NCI-H146 (cell line): ENCODE results near the gene PGBD5.

Experiments
- DNase-seq: peaks from one replicate; lab custom pipeline; 2025; lab: John Stamatoyannopoulos, UW

Gene PGBD5

DNA sequence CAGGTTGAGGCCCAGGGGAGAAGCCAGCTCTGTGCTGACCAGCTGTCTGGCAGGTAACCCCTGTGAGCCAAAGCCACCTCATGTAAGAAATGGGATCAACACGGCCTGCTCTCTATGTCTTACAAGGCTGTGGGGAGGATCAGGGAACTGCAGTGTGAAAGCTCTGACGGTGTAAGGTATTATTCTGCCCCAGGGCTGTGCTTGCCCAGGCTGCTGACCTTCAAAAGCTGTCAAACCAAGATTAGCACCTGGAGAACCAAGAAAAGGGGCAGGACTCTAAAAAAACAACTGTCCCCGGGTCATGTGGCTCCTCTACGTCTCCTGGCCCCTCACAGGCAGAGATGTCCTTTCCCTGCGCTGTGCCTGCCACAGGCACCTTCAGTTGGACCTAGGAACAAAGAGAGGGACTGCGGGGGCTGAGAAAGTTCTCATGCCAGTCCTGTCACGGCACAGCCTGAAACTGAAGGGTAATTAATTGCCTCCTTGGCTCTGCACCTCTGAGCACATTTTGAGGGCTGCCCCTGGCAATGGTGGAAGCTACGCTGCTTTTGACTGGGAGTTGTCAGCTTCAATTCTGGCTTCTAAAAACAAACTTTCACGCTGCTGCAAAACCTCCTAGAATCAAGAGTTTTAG is 77.6 kb downstream of the PGBD5 start:
- DNase-seq: no peak

GRCh38 chr1:230347896-230348295 is 78.2 kb downstream of the PGBD5 start:
- no peak for DNase-seq

GRCh38 chr1:230345139-230345885 is 80.8 kb downstream of the PGBD5 start:
- no peak for DNase-seq

GRCh38 chr1:230342699-230343098 is 83.4 kb downstream of the PGBD5 start:
- DNase-seq: no peak

GRCh38 chr1:230342019-230342418 is 84.1 kb downstream of the PGBD5 start:
- DNase-seq: no peak

- no peak for DNase-seq
Observed at GRCh38 chr1:230341162-230341546, 85.0 kb downstream of the PGBD5 start.

DNA sequence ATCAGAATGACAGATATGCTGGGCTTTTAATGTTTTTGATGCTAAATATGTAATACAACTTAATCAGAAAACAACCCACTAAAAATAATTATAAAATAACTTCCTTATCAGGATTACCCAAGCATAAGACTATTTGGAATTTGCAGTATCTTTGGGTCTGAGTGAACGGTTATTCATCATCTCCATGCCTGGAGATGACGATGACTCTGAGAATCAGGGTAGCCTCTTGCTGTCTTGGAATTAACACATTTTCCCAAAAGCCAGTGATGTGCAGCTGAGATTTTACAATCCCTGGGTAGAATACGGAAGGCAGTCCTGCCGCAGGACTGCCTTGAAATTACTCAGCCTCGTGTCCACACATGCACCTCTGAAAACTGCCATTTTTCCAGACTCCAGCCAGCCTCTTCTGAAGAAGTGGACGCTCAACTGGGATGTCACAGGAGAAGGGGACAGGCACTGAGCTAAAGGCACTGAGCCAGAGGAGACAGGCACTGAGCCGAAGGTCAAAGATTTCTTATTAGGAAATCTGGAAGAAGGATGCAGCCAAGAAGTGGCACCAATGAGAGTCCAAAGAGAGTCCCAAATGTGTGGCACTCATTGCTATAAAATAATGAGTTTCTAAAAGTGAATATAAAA is 85.5 kb downstream of the PGBD5 start:
- no peak for DNase-seq

GRCh38 chr1:230339033-230339432 is 87.1 kb downstream of the PGBD5 start:
- no peak for DNase-seq

DNA sequence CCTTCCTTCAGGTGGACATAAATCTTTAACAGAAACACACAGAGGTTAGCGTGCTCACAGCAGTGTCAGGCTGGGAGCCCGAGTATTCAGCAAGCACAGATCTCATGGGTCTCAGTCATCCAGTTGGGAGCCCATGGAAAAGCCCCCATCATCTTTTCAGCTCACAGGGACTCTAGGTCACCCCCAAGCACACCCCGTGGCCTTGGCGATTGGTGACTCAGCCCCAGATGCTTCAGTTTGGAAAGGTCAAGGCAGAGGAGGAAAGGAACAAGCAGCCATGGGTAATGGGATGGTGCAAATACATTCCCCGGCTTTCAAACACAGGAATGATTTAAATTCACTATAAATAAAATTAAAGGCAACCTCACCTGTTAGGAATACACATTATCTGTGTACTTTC is 88.9 kb downstream of the PGBD5 start:
- DNase-seq: no peak

- DNase-seq: no peak
Observed at GRCh38 chr1:230335861-230336522, 90.1 kb downstream of the PGBD5 start.

DNA sequence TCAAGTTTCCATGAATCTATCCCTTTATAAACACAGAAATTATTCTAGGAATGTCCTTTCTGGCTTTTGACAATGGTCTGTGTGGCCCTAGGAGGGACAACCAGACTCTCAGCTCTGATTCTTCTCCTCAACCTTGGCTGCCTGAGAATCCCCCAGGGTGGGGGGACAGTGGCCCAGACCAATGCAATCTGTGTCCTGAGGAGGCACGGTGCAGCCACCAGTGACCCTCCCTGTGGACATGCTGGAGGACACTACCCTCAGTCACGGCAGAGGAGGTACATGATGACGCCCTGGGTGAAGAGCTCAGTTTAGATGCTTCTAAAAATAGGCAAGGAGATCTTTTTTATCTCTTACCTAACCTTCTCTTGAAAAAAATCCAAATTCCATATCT is 91.7 kb downstream of the PGBD5 start:
- no peak for DNase-seq

DNA sequence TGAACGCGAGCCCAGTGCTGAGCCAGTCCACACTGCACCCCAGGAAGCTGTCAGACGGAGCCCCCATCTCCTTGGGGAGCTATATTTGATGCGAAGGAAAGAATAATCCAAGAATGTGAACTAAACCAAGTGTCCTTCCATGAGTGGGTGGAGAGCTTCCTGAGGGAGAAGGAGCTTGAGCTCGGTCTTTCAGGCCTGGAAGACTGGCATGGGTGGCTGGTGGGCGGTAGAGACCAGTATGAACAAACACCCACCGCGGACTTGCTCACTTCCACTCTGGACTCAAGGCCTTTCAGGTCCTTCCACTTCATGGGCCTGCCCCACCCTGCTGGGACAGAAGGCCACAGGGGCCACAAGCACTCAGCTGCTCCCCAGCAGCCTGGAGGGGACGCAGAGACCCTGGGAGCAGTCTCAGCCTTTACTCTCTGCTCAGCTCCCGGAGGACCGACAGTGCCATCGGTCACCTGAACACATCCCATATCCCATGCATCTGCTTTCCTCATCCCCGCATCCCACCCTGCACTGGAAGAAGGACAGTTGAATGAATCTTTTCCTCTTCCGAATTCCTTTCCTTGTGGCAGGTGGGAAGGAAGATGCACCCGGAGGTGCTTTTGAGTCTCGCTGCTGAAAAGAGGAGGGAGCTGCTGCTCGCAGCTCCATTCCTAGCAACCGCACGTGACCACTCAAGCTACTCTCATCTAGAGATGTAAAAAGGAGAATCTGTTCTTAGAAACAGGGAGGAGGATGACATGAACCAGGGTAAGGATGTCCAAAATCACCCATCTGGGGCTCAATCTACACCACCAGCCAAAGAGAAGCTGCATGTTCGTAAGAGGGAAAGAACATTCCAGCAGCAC is 92.3 kb downstream of the PGBD5 start:
- no peak for DNase-seq

DNA sequence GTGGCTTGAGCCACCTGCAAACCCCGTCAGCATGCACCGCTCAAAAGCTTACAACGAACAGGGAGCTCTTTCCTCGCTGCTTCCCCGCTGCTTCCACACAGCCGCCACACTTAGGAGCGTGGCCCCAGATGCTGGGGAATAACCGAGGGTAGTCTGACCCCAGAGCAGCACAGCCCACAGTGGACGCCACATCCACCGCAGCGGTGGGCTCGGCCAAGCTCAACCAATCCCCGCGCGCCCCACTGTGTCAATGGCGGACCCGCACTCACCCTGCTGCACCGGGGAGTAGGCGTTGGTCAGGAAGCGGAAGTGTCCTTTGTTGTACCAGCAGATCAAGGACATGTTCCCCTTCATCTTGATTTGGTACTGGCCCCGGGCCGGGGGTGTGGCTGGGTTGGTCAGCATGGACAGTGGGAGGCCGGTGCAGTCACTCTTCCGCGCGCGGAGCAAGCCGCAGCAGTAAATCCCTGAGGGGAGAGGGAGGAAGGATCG is 93.5 kb downstream of the PGBD5 start:
- DNase-seq: no peak

DNA sequence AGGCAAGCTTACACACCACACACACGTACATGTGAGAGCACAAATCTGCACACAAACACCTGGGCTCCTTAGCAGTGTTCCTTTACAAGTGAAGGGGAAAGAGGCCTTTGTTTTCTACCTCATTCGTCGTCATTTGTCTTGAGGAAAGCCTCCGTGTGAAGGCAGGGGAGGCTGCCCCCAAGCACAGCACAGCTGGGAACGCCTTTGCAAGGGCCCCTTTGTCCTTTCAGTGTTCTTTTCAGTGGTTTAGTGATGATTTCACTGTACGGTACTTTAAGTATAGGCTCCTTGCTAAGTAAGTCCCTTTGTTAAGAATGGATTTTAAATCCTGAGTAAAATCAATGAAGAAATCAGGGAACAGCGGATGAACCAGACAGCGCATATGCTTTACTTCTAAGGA is 94.1 kb downstream of the PGBD5 start:
- no peak for DNase-seq

DNA sequence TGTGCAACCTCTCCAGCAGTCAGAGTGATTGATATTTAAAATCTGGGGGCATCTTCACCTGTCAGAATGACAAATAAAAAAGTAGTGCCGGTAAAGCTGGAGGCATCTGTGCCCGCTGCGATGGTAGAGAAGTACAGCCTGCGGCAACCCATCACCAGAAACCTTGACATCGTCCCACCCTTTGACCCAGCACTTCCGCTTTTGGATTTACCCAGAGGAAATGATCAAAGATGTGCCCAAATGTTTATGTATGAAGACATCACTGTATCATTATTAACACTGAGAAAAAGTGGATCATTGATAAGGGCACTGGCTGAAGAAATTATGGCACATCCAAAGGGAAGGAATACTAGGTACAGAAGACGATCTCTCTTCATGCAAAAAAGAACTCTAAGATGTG is 96.0 kb downstream of the PGBD5 start:
- no peak for DNase-seq

- DNase-seq: no peak
Observed at GRCh38 chr1:230328342-230329015, 97.7 kb downstream of the PGBD5 start.

GRCh38 chr1:230327892-230328284 is 98.2 kb downstream of the PGBD5 start:
- no peak for DNase-seq

GRCh38 chr1:230326971-230327891 is 98.9 kb downstream of the PGBD5 start:
- DNase-seq: no peak

DNA sequence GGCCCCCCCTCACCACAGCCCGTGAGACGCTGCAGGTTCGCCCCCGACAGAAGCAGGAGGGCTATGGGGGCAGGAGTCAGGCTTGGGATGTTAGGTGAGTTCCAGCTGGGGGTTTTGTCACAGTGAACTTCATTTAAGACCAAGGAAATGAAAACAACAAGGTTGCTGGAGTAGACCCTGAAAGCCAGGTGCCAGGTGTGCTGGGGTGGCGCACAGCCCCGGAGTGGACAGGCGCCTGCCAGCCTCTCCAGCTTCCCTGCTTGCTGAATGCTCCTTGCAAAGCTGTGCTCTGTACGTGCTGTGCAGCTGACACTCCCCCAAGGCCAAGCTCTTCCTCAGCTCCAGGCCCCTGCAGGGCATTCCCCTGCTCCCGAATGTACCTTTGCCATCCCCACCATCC is 102.4 kb downstream of the PGBD5 start:
- no peak for DNase-seq

DNA sequence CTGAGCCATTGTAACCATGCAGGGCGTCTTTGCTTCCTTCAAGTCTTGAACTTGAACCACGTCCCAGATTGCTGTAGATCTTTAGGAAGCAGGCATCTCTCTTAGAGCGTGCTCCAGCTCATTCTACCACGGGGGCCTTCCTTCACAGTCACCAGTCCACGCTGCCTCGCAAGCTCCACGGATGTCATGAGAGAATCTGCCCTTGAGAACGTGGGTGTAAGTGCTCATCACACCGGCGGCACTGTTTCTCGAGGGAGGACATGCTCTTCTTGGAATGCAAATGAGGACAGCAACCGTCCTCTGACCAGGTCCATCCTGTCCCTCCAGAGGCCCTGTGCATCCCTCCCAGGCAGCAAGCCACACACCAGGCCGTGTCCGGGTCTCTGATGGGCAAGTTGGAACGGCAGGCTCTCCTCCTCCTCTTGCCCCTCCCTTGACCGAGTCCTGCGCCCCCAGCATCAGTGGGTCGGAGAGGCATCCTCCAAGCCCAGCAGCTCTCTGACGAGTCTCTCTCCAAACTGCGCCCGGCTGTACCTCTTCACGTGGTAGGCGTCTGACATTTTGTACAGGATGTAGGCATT is 103.1 kb downstream of the PGBD5 start:
- DNase-seq: no peak
